GM12878 (cell line): Measurements from ENCODE around the gene DNMT3A. TPM values are rescaled to one million over a fixed set of nuclear protein-coding genes. Genes with fewer than 3 reads are reported as not detected.

Source experiments
- ATAC-seq: fragments of 200-7000 bp; cut with Tn5 transposase; 3 replicates; pipeline ENCODE4 v1.9.1; 2020; ENCODE audit warnings: mild to moderate bottlenecking, moderate library complexity
- BruUV-seq: library from RNA; stranded (reverse); fragments of 400-500 nt; replicated peaks from 2 replicates; lab custom pipeline; 2021; lab: Mats Ljungman, UMichigan
- CTCF ChIA-PET: fragments of 300-600 bp; sonication (Branson Sonifier 250); formaldehyde crosslinking; extraction: SDS; loops from one replicate; lab custom pipeline; 2021; ENCODE audit warnings: inconsistent platforms; lab: Yijun Ruan, JAX
- POLR2A ChIA-PET: fragments of 350-600 bp; formaldehyde crosslinking; extraction: SDS; loops from one replicate; lab custom pipeline; 2021; ENCODE audit warnings: inconsistent platforms; lab: Charles Lee
- RAD21 ChIA-PET: fragments of 300-600 bp; sonication (Branson Sonifier 250); formaldehyde crosslinking; loops from one replicate; lab custom pipeline; 2023; ENCODE audit warnings: antibody characterized with exemption; ENCODE audit not compliant: unreplicated experiment; lab: Charles Lee
- SMC1A ChIA-PET: fragments of 300-600 bp; sonication (Branson Sonifier 250); formaldehyde crosslinking; loops from one replicate; lab custom pipeline; 2023; ENCODE audit not compliant: unreplicated experiment, uncharacterized antibody; lab: Charles Lee
- DNase-seq: peaks from one replicate; pipeline ENCODE4 v3.0.0-alpha.2; 2011; ENCODE audit warnings: low read depth, low spot score
- FAIRE-seq: peaks from 3 replicates; lab custom pipeline; 2011; peaks lifted over from hg19 to GRCh38; lab: Jason Lieb, UNC
- H2AFZ ChIP-seq: 2 replicates; pipeline ENCODE4 v1.6.0; 2011; ENCODE audit warnings: low read depth, low read length, control low read depth; ENCODE audit not compliant: control insufficient read depth
- H3K27ac ChIP-seq: 2 replicates; pipeline ENCODE4 v1.5.1; 2011; ENCODE audit warnings: control low read depth; ENCODE audit not compliant: control insufficient read depth, insufficient read depth
- H3K27me3 ChIP-seq, 2 experiments: replicated peaks in 1 of 2; 2 replicates each; pipeline versions ENCODE4 v1.6.0 to v1.6.1; 2011; ENCODE audit warnings: low read length in 1 of 2; ENCODE audit not compliant: control insufficient read depth in 2 of 2, insufficient read depth in 2 of 2
- H3K36me3 ChIP-seq, 2 experiments: 2 replicates each; pipeline ENCODE4 v1.5.1; 2011; ENCODE audit warnings: low read length in 1 of 2; ENCODE audit not compliant: control insufficient read depth in 2 of 2, insufficient read depth in 2 of 2
- H3K4me1 ChIP-seq: 2 replicates; pipeline ENCODE4 v1.6.1; 2011; ENCODE audit warnings: mild to moderate bottlenecking, low read length, moderate library complexity, mixed read lengths; ENCODE audit not compliant: control insufficient read depth, insufficient read depth
- H3K4me2 ChIP-seq: 2 replicates; pipeline ENCODE4 v1.6.0; 2011; ENCODE audit warnings: control low read depth; ENCODE audit not compliant: control insufficient read depth, insufficient read depth
- H3K4me3 ChIP-seq: fragments of 200-600 bp; sonication (generic); 2 replicates; pipeline ENCODE4 v1.5.1; 2016
- H3K79me2 ChIP-seq: 2 replicates; pipeline ENCODE4 v1.6.0; 2011; ENCODE audit warnings: low read length; ENCODE audit not compliant: control insufficient read depth, insufficient read depth
- H3K9ac ChIP-seq: 2 replicates; pipeline ENCODE4 v1.8.0; 2011; ENCODE audit warnings: low read length, control low read depth, mixed read lengths; ENCODE audit not compliant: control insufficient read depth, insufficient read depth
- H3K9me3 ChIP-seq: replicated peaks from 3 replicates; pipeline ENCODE4 v1.5.1; 2011; ENCODE audit warnings: mild to moderate bottlenecking, low read length; ENCODE audit not compliant: control insufficient read depth, insufficient read depth
- H4K20me1 ChIP-seq: 2 replicates; pipeline ENCODE4 v1.6.0; 2011; ENCODE audit not compliant: control insufficient read depth, insufficient read depth
- BACH1 ChIP-seq: fragments of 450-650 bp; IDR thresholded peaks from 2 replicates; pipeline ENCODE4 v1.6.1; 2017; ENCODE audit warnings: mild to moderate bottlenecking, borderline replicate concordance
- BCL11A ChIP-seq: IDR thresholded peaks from 2 replicates; pipeline ENCODE4 v1.6.1; 2011; ENCODE audit warnings: low read depth, low read length
- CBFB ChIP-seq: IDR thresholded peaks from 2 replicates; pipeline ENCODE4 v1.6.1; 2016; ENCODE audit warnings: antibody characterized with exemption, low read depth
- CREM ChIP-seq: IDR thresholded peaks from 2 replicates; pipeline ENCODE4 v1.6.1; 2014; ENCODE audit warnings: antibody characterized with exemption, low read depth
- DPF2 ChIP-seq: fragments of 450-650 bp; IDR thresholded peaks from 2 replicates; pipeline ENCODE4 v1.6.1; 2017; ENCODE audit warnings: mild to moderate bottlenecking
- EZH2 ChIP-seq: IDR thresholded peaks from 2 replicates; pipeline ENCODE4 v1.6.1; 2012; ENCODE audit warnings: low read depth, mild to moderate bottlenecking, control low read depth, inconsistent platforms, low read length, borderline replicate concordance; ENCODE audit not compliant: control insufficient read depth
- HCFC1 ChIP-seq: fragments of 150-350 bp; IDR thresholded peaks from 2 replicates; pipeline ENCODE4 v1.6.1; 2014; ENCODE audit warnings: low read length
- JUNB ChIP-seq: IDR thresholded peaks from 2 replicates; pipeline ENCODE4 v1.6.1; 2016; ENCODE audit warnings: antibody characterized with exemption, mild to moderate bottlenecking
- KAT2A ChIP-seq: conservative IDR thresholded peaks from 2 replicates; pipeline ENCODE4 v1.6.1; 2011; ENCODE audit warnings: low read depth, low read length; ENCODE audit not compliant: control insufficient read depth
- NR2C2 ChIP-seq: IDR thresholded peaks from 2 replicates; pipeline ENCODE4 v1.6.1; 2011; ENCODE audit warnings: borderline replicate concordance, low read depth; ENCODE audit not compliant: control insufficient read depth, insufficient read length
- POLR2AphosphoS5 ChIP-seq: IDR thresholded peaks from 2 replicates; pipeline ENCODE4 v1.6.1; 2011; ENCODE audit warnings: mild to moderate bottlenecking, low read length, inconsistent platforms
- SMAD5 ChIP-seq: IDR thresholded peaks from 2 replicates; pipeline ENCODE4 v1.6.1; 2016; ENCODE audit warnings: antibody characterized with exemption, low read depth
- SRF ChIP-seq, 2 experiments: IDR thresholded peaks; 2 replicates each; pipeline ENCODE4 v1.6.1; 2011; ENCODE audit warnings: low read depth in 2 of 2, low read length in 2 of 2, mild to moderate bottlenecking in 1 of 2, moderate library complexity in 1 of 2
- STAT1 ChIP-seq: fragments of 450-650 bp; conservative IDR thresholded peaks from 2 replicates; pipeline ENCODE4 v1.6.1; 2014; ENCODE audit warnings: antibody characterized with exemption, mild to moderate bottlenecking
- ZNF207 ChIP-seq: fragments of 450-650 bp; IDR thresholded peaks from 2 replicates; pipeline ENCODE4 v1.6.1; 2014; ENCODE audit warnings: antibody characterized with exemption, mild to moderate bottlenecking, borderline replicate concordance
- ZSCAN29 ChIP-seq: fragments of 450-650 bp; IDR thresholded peaks from 2 replicates; pipeline ENCODE4 v1.6.1; 2017; ENCODE audit warnings: mild to moderate bottlenecking, moderate library complexity
- WGBS: methylation state at CpG from one replicate; pipeline ENCODE4 v1.1.6; 2016; ENCODE audit warnings: low lambda C conversion rate; ENCODE audit not compliant: insufficient replicate concordance, insufficient coverage; ENCODE audit errors: missing lambda C conversion rate; 5-methylcytosine and 5-hydroxymethylcytosine counted together
- in situ Hi-C: fragments of 300-500 bp; cut with MboI; formaldehyde crosslinking; loops from 9 replicates; pipeline ENCODE4 v1.14.3; 2018; ENCODE audit warnings: mixed read lengths
- intact Hi-C: fragments of 100-400 bp; cut with micrococcal nuclease; formaldehyde crosslinking; loops from one replicate; pipeline ENCODE4 v1.14.2; 2022; ENCODE audit not compliant: unreplicated experiment
- polyA plus RNA-seq, 11 experiments: library from polyadenylated mRNA; depleted of rRNA in 4 of 11; unstranded in 6 of 11; stranded (reverse) in 5 of 11; fragments of >200 nt; fragmentation: Nextera tagmentation in 4 of 11; fragmentation: Illumina TruSeq in 1 of 11; extraction: Ambion mirVana in 4 of 11; extraction: Trizol in 1 of 11; gene quantifications; 1 replicate in 1 of 11; 2 replicates in 10 of 11; pipeline versions ENCODE4 v1.2.1 to v1.2.3, GENCODE V29; 2011 to 2016; ENCODE audit warnings: inconsistent platforms in 2 of 11, missing spikeins in 2 of 11, low read depth in 1 of 11
- total RNA-seq, 4 experiments: library from RNA; depleted of rRNA in 3 of 4; stranded (reverse); fragments of >200 nt in 3 of 4; fragmentation: Illumina TruSeq in 1 of 4; extraction: Trizol in 1 of 4; gene quantifications; 2 replicates each; pipeline versions ENCODE4 v1.2.1 to v1.2.3, GENCODE V29; 2013 to 2021

DNMT3A gene
- total and polyA plus RNA-seq, 10 of the 15 experiments (the other 5 are each of a cell fraction or from before 2014, with no cell fraction given), result 7.4 to 51.6 (median 17.4) TPM

DNA sequence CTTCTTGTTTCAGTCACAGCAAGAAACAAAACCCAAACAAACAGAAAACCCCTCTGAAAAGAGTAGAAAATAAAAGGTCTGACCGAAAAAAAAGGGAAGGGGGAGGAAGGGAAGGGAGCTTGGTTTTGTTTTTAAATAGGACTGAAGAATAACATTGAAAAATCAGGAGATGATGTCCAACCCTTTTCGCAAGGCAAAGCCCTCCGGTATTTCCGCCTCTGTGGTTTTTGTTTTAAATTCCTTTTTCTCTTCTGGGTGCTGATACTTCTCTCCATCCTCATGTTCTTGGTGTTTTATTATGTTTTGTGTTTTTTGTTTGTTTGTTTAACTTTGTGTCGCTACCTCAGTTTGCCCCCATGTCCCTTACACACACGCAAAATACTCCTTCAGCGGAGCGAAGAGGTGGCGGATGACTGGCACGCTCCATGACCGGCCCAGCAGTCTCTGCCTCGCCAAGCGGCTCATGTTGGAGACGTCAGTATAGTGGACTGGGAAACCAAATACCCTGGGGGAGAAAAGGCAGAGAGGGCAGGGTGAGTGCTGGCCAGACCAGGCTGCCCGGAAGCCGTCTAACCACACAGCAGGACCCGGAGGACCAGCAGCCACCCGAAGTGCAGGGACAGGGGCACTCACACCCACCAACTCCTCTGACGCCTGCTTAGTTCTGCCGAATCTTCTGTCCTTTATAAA, 107.7 kb downstream of the DNMT3A start:
- ChIA-PET POLR2A (no interaction called here), SMC1A (no interaction called here), CTCF (interaction anchor here (0.7 kb wide), 1 partner anchor 8 kb away, joined by 3 read pairs; no protein-coding TSS in a partner anchor), RAD21 (no interaction called here)
- H3K4me3 ChIP-seq, result no peak overlapping the region
- peaks cover 1% of the 10 kb centered on the region; the same call in 1 of the 2 replicates for H3K4me1 ChIP-seq
- no peak overlapping the region for H3K27ac ChIP-seq
- ATAC-seq (no peak), FAIRE-seq (no peak), DNase-seq (no peak)
- H3K4me2 ChIP-seq, result no peak overlapping the region
- no peak overlapping the region for H3K9ac ChIP-seq
- intact Hi-C loops, result no loop called here
- no peaks in the 10 kb centered on the region for H3K27me3 ChIP-seq
- TF ChIP-seq EZH2 (no peak), NR2C2 (no peak), SMAD5 (no peak), JUNB (no peak), ZNF207 (no peak), BCL11A (no peak), CBFB (no peak), ZSCAN29 (no peak), BACH1 (no peak), STAT1 (no peak), SRF (IDR thresholded peaks at IDR 0.05; ENCODE audit: low read depth in 2 of 2, low read length in 2 of 2) (no peak), HCFC1 (no peak), DPF2 (no peak), CREM (no peak), POLR2AphosphoS5 (no peak), KAT2A (no peak)
- no peaks in the 10 kb centered on the region for H3K79me2 ChIP-seq
- BruUV-seq, result TSS peak; percentile 56
- in situ Hi-C loops, result no loop called here
- WGBS, result 89% methylated on average over 20 of the region's 20 CpGs
- H3K9me3 ChIP-seq, result no peaks in the 10 kb centered on the region
- peaks cover 9 to 30% of the 10 kb centered on the region in 2 experiments; a peak in 3 of 4 replicates for H3K36me3 ChIP-seq
- H2AFZ ChIP-seq, result no peak overlapping the region
- H4K20me1 ChIP-seq, result no peaks in the 10 kb centered on the region
